Left cardiac atrium (tissue), 4 donors: ENCODE data around the gene UBASH3A. TPM values are rescaled to one million over a fixed set of nuclear protein-coding genes. Genes with fewer than 3 reads are reported as not detected.

Source experiments
- ATAC-seq, 2 donors: fragments of 200-7000 bp; cut with Tn5 transposase; one replicate each; pipeline ENCODE4 v1.9.1; 2020; ENCODE audit warnings: mild to moderate bottlenecking in 2 of 2, moderate library complexity in 2 of 2
- DNase-seq: peaks from one replicate; pipeline ENCODE4 v3.0.0-alpha.2; 2020
- intact Hi-C, 2 donors: fragments of 100-400 bp; cut with DNase I; formaldehyde crosslinking; loops; one replicate each; pipeline versions ENCODE4 v1.14.1 to v1.15.1; 2022 to 2023
- total RNA-seq, 2 donors: library from RNA; stranded (reverse); fragmentation: NEBNext Ultra II Directional; extraction: Animal tissue kit (Norgen Biotek cat#: 25700); gene quantifications; one replicate each; pipeline ENCODE4 v1.2.1, GENCODE V29; 2021
- donor health status: DM: no; HTN: yes; CAD: no.
- donor health status: DM: no; HTN: yes; CAD: no; lungs with severe emphysema.
- donor health status: DM: yes; HTN: yes; CAD: no.
- donor health status: Dilated cardiomyopathy.

Gene UBASH3A
- total RNA-seq, 2 donors from 2014 or later: 0.44 to 0.47 TPM

DNA sequence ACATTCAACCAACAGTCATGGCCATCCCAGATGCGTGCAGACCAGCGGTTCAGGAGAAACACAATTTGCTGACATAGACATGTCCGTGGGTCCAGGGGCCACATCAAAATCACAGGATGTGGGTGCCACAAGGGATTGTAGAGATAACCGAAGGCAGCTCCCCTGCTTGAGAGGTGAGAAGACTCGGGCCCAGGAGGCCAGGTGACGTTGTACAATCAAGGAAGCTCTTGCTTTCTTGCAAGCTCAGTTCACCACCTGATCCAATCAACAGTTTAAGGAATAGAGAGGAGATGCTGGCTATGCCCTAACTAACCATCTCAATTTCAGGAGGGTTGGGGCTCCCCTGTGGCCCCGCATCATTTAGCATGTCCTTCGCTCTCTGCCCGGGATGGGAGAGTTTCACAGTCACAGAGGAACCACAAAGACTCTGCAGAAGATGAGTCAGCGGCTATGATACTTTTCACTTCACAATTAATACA, 19.5 kb downstream of the UBASH3A start:
- ATAC-seq (no peak), DNase-seq (no peak)
- intact Hi-C loops: no loop called here

DNA sequence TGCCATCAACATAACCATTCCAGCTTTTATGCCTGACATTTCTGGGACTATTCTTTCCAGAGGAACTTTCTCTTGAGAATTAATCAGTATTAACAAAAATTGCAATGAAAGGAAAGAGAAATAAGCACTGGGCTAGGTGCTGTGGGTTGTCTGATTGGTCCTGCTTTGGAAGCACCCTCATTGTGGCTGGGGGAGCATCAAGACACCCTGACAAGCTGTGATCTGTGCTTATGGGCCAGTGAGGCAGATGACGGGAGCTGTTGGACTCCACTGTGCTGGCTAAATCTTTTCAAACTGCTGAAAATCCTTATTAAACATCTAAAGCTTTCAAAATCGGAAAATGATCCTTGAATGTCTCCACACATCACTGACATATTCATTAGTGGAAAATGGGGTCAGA, 20.0 kb downstream of the UBASH3A start:
- DNase-seq (no peak), ATAC-seq (no peak)
- intact Hi-C loops: no loop called here

DNA sequence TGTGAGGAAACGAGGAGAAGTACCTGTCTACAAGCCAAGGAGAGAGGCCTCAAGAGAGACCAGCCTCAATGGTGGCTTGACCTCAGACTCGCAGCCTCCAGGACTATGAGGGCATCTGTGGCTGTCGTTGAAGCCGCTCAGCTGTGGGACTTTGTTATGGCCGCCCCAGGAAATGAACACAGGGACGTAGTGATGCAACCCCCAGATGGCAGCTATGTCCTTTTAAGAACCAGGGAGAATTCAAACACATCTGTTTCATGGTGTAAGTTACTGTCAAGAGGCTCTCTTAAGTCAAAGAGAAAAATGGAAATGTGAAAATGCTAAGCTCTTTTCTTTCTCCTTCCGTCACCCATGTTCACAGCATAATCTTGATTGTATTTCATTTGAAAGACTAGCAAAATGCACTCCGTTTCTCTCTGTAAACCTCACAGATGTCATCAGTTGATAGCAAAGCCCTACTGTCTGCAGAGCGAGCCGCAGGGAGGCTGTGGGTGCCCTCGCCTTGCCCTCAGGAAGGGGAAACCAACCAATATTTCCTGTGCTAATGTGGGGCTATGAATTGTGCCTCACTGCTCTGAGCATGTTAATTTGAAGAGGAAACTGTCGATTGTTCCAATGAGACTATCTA, 21.3 kb downstream of the UBASH3A start:
- ATAC-seq (peak; percentile 44 to 77), DNase-seq (no peak)
- intact Hi-C loops: no loop called here

DNA sequence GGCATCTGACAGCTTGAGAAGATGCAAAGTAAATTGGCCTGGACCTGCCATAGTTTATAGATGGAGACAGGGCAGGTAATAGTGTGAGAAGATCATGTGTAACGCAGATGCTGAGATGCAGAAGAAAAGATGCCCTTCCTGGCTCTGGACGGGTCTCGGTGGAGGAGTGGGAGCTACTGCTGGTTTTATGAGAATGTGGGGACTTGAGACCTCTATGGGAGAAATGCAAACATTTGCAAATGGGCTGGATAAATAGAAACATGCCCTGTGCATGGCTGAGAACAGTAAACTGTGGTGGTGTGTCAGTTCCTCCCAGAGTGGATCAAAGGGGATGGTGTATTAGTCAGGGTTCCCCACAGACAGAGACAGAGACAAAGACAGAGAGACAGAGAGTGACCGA, 21.9 kb downstream of the UBASH3A start:
- ATAC-seq: no peak
- DNase-seq: no peak
- intact Hi-C loops: no loop called here

DNA sequence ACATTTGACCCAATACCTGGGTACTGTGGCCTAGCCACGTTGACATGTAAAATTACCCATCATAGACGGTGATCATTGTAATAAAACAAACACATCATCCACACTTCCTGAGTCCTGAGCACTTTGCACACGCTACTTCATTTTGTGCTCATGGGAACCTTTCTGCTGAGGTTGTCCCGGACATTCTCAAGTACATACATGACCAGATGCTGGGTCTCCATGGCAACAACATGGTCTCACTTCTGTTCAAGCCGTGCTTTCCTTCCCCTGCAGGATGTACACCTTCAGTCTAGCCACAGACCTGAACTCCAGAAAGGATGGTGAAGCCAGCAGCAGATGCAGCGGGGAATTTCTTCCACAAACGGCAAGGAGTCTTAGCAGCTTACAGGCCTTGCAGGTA, 22.7 kb downstream of the UBASH3A start:
- ATAC-seq (no peak), DNase-seq (no peak)
- intact Hi-C loops: no loop called here

DNA sequence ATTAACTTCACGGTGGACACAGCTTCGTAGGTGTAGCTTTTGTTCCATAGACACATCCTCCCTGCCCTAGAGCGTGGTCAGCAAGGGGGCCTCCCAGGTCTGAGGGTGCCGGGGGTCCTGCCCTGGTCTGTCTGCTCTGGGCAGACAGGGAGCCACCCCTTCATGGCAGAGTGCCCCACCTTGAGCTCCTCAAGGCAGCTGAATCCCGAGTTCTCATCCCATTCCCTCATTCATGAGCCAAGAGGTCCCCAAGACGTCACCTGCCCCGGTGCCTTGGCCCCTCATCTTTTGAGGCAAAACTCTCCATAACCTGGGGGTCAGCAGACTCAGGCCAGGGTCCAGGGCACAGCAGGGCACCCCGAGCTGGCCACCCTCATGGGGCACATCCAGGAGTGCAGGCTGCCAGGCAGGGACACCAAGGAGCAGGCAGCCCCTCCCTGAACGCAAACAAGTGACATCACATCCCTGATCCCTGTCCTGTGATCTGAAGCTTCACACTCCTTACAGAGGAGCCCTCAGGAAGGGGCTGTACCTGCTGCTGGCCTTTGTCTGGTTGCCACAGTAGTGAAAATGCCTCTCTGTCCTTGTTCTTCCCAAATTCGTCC, 23.3 kb downstream of the UBASH3A start:
- intact Hi-C loops: no loop called here
- ATAC-seq (no peak), DNase-seq (no peak)

DNA sequence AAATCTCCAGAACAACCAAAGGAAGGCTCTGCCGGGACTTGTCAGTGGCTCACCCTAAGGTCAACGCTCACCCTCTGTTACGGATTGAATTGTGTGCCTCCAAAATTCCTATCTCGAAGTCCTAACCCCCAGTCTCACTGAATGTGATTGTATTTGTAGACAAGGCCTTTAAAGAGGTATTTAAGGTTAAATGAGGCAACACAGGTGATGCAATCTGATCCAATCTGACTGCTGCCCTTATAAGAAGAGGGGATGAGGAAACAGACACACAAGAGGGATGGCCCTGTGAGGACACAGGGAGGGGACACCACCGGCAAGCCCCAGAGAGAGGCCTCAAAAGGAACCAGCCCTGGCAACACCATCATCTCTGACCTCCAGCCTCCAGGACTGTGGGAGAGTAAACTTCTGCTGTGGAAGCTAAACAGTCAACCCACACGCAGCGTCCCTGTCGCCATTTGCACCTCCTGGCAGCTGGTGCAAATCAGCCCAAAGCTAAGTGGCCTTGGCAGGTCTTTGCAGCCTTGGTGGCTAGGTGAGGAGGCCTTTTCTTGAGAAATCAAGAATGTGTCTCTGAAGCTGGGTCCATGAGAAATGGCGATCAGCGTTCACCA, 24.2 kb downstream of the UBASH3A start:
- DNase-seq (no peak), ATAC-seq (no peak)
- intact Hi-C loops: no loop called here

DNA sequence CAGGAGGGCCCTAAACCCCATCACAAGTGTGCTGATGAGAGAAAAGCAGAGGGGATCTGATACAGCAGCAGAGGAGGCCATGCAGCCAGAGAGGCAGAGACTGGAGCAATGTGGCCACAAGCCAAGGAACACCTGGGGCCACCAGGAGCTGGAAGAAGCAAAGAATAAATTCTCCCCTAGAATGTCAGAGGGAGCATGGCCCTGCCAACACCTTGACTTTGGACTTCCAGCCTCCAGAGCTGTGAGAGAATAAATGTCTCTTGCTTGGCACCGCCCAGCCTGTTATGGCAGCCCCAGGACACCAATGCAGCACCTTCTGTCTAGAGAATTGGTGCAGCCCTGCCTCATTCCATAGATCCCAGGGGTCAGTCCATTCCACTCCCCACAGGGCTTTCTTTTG, 25.3 kb downstream of the UBASH3A start:
- DNase-seq (no peak), ATAC-seq (no peak)
- intact Hi-C loops: no loop called here

DNA sequence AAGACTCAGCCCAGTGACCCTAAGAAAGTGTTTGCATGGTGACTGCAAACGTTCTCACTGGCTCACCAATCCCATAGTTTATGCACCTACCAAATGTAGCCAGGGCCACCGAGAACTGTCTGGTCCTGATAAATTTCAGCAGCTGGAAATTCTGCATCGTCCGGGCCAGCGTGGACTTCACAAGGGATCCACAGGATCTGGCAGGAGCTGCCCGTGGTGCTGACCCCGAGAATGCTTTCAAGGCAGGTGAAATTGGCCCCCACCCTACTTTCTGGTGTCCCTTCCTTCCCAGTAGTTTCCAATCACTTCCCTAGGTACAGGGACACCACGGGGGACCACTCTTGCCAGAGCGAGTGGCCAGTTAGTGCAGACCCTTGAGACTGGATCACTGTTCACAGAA, 26.2 kb downstream of the UBASH3A start:
- ATAC-seq: no peak
- no peak for DNase-seq
- intact Hi-C loops: no loop called here

DNA sequence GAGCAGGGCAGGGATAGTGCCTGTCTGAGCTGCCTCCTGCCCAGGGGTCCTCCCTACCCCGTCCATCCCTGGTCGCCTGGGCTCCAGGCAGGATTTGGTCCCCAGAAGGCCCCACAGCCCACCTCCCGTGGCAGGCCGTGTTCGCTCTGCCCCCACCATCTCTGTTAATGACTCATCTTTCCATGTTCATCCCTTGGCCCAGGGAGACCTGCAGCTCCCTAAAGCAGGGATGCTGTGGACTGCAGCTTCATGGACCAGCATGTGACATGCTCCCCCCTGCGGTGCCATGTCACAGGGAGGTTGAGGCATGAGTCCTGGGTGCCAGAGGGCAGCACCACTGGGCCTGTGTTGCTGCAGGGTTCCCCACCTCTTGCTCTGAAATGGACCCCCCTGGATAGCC, 26.8 kb downstream of the UBASH3A start:
- intact Hi-C loops: no loop called here
- no peak for ATAC-seq
- DNase-seq: no peak

DNA sequence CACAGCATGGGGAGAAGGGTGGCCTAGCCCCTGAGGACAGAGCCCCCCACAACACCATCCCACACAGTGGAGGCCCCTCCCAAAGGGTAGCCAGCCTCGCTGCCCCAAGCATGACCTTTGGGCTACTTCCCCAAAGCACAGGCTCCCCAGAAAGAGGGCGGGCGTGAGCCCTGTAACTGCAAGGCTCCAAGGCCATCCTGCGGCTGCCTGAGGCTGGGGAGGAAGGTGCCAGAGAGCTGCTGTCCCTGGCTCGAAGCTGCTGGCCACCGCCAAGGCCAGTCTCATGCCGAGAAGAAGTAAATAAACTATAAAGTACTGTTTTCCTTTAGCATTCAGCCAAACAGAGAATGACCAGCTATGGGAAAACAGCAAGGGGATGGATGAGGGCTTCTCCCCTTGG, 27.5 kb downstream of the UBASH3A start:
- DNase-seq: no peak
- ATAC-seq: no peak
- intact Hi-C loops: no loop called here

DNA sequence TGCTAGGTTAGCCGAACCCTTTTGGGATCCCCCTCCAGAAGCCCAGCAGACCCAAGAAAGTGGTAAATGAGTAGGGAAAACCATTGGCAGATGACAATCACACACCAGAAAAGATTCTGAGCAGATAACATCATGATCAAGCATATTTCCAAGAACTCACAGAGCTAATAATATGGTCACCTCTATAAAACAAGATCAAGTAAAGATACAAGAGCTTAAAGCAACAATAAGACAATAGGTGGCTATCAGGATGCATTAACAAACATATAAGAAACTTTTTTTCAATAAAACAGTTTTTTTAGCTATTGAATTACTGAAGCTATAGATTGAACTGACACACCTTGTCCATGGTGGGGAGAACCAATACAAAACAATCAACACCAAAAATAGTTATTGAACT, 29.0 kb downstream of the UBASH3A start:
- DNase-seq (no peak), ATAC-seq (no peak)
- intact Hi-C loops: no loop called here

DNA sequence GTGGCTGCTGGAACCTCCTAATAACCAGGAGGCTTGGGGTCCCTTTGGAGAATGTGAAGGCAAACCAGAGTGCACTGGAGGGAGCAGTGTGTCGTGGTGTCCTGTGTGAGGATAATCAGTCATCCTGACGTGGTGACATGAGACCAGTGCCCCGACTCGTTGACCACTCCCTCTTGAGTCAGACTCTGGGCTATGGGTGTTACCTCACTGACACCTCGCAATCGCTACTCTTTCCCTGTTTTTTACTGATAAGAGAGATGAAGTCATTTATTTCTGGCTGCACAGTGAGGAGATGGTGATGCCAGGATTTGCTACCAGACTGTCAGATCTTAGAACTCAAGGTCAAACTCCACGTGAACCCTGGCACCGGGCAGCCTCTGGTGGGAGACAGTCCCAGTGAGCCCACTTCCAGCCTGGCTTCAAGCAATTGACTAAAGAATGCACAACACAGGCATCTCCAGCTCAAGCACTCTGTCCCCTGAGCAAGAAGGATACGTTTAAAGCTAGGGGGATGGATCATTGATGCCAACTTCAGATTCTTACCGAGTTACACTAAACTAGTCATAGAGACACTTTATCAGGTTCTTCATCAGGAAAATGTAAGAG, 30.3 kb downstream of the UBASH3A start:
- ATAC-seq: peak; percentile 25 to 92
- DNase-seq: no peak
- intact Hi-C loops: no loop called here

DNA sequence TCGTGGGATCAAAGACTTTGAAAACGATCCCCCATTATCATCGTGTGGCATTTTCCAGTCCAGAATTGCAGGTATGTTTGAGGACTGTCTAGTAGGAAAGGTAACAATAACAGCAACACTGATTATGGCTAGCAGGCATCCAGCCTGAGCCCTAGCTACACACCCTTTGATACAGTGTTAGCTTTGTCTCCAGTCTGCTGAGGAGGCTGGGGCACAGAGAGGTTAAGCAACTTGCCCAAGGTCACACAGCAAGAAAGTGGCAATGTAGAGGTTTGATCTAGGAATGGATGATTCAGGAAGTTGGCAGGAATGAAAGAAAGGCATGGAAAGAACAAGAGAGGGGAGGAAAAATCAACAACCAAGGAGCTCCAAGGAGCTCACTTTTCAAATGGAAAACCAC, 31.2 kb downstream of the UBASH3A start:
- no peak for DNase-seq
- intact Hi-C loops: no loop called here
- ATAC-seq: no peak

DNA sequence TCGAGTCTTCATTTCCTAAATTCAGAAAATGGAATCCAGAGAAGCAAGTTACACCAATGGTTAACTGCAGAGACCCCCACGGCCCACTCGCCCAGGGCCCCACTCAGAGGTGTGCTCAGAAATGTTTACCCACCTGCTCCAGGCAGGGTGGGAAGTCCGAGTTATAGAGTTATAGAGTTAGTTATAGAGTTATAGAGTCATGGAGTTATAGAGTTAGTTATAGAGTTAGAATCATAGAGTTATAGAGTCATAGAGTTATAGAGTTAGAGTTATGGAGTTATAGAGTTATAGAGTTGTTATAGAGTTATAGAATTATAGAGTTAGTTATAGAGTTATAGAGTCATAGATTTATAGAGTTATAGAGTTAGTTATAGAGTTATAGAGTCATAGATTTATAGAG, 31.7 kb downstream of the UBASH3A start:
- DNase-seq: no peak
- intact Hi-C loops: no loop called here
- ATAC-seq: no peak

DNA sequence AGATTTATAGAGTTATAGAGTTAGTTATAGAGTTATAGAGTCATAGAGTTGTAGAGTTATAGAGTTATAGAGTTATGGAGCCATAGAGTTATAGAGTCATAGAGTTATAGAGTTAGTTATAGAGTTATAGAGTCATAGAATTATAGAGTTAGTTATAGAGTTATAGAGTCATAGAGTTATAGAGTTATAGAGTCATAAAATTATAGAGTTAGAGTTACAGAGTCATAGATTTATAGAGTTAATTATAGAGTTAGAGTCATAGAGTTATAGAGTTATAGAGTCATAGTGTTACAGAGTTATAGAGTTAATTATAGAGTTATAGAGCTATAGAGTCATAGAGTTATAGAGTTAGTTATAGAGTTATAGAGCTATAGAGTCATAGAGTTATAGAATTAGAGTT, 32.1 kb downstream of the UBASH3A start:
- intact Hi-C loops: no loop called here
- ATAC-seq (no peak), DNase-seq (no peak)

DNA sequence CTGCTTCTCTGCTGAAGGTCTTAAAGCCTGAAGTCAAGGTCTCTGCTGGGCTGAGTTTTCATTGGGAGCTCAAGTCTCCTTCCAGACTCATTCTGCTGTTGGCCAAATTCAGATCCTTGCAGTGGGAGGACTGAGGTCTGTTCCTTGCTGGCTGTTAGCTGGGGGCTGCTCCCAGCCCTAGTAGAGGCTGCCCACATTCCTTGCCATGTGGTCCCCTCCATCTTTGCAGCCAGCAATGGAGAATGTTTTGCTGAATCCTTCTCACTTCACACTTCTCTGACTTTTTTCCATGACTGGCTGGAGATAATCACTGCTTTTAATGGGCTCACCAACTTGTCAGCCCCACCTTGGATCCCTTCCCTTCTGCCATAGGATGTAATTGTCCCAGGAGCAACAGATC, 33.2 kb downstream of the UBASH3A start:
- DNase-seq: no peak
- ATAC-seq: no peak
- intact Hi-C loops: no loop called here

DNA sequence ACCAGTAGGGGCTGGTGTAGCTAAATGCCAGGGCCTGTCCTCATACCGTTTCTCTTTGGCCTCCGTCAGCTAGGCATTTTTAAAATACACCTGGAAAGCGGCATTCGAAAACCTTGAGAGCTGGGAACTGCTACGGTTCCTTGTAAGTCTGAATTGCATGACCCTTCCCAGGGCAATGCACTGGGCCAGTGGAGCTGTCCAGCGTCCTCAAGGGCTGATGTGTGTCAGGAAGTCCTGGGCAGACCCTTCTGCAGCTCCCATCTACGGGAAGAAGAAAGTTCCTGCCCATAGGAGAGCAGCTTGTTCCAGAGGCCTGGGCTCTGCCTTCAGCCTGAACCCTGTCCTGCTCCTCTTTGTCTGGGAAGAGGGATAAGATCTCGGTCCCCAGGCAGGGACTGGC, 34.1 kb downstream of the UBASH3A start:
- intact Hi-C loops: no loop called here
- ATAC-seq (no peak), DNase-seq (no peak)

DNA sequence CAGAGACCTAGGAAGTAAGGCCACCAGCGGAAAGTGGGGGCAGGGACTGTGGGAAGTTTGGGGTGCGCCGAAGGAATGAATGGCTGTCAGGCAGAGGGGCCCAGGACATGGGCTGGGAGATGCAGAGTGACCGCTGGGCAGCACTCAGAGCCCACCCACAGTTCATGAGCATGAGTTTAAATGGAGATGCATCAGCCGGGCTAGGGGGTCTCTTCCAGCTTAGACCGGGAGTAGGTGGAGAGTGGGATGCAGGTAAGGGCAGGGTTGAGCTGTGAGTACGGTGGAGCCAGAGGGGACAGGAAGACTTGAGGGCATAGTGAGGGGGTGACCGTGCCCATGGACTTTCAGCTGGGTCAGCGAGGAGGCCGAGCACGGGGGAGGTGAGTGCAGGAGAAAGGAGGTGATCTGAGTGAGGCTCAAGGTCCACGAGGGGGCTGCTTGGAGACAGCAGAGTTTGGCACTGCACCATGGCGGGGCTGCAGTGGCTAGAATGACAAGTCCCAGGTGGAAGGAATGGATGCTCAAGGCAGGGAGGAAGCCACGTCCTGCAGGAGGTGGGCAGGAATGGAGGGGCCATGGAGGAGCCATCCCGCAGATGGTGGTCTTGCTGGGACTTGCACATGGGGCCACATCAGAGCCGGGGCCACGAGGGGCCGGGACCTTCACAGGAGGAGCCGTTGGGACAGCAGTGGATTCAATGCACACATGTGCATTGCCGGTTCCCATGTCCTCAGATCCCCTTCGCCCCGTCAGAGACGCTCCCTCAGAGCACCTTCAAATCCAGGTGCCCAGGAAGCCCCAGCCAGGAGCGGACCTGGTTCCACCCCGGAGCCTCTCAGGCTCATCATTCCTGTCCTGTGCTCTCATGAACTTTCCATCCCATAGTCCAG, 34.9 kb downstream of the UBASH3A start:
- intact Hi-C loops: no loop called here
- ATAC-seq (no peak), DNase-seq (no peak)
